ENCODE data around the gene ENAH.
A peak's percentile ranks its signal among the peaks of the same experiment; 100 is the strongest.

Gene ENAH

GRCh38 chr1:225470211-225471108, 182.5 kb downstream of the ENAH start:
- no peaks in the 10 kb centered on the region for H4K20me1 ChIP-seq (ENCODE audit: insufficient read depth, low read length)
- no peak for DNase-seq
- TF ChIP-seq EZH2phosphoT487 (IDR thresholded peaks at IDR 0.05; ENCODE audit: low read length) (no peak), CTCF (IDR thresholded peaks at IDR 0.05; ENCODE audit: low read length) (no peak), EZH2 (optimal IDR thresholded peaks at IDR 0.05; ENCODE audit: low read depth, low read length) (no peak)
- H2AFZ ChIP-seq (ENCODE audit: low read length): no peak overlapping the region
- no peak overlapping the region for H3K27ac ChIP-seq (ENCODE audit: low read length)
- H3K4me3 ChIP-seq (ENCODE audit: low read length): no peak overlapping the region
- no peak overlapping the region for H3K4me2 ChIP-seq (ENCODE audit: low read depth, low read length)
- no peaks in the 10 kb centered on the region for H3K27me3 ChIP-seq (replicated peaks; ENCODE audit: insufficient read depth, low read length)
- no peaks in the 10 kb centered on the region for H3K9me3 ChIP-seq (replicated peaks; ENCODE audit: insufficient read depth, low read length)
- peaks cover 18% of the 10 kb centered on the region for H3K4me1 ChIP-seq (ENCODE audit: low read length)
- no peaks in the 10 kb centered on the region for H3K9me2 ChIP-seq (replicated peaks; ENCODE audit: insufficient read depth, low read length)
- H3K36me3 ChIP-seq (replicated peaks; ENCODE audit: insufficient read depth, low read length): no peaks in the 10 kb centered on the region
- no peak overlapping the region for H3K9ac ChIP-seq (ENCODE audit: low read length)
- 0 out of 2 replicates have a peak, but pooled peaks cover 4% of the 10 kb centered on the region for H3F3A ChIP-seq (ENCODE audit: insufficient read depth, low read length)
- H3K79me2 ChIP-seq (ENCODE audit: low read length): no peaks in the 10 kb centered on the region

DNA sequence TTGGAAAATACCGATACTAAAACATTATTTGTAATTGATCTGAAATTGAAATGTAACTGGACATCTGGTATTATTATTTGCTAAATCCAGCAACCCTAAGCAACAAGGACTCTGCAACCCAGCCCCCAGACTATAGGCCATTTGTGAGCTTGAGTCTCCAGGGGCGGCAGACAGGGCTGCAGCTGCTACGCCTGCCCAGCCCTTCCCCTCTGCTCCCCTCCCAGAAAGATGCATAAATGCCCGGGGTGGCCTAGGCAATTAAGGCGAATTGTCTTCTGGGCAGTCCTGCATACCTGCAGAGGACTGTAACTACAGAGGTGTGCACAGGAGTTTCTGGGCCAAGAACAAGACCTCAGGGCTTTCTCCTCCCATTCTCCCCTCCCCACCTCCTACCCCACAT, 183.9 kb downstream of the ENAH start:
- no peak overlapping the region for H3K9ac ChIP-seq (ENCODE audit: low read length)
- H3K9me2 ChIP-seq (replicated peaks; ENCODE audit: insufficient read depth, low read length): no peaks in the 10 kb centered on the region
- H4K20me1 ChIP-seq (ENCODE audit: insufficient read depth, low read length): no peaks in the 10 kb centered on the region
- H3K79me2 ChIP-seq (ENCODE audit: low read length): no peaks in the 10 kb centered on the region
- H3K4me2 ChIP-seq (ENCODE audit: low read depth, low read length): no peak overlapping the region
- H3K9me3 ChIP-seq (replicated peaks; ENCODE audit: insufficient read depth, low read length): no peaks in the 10 kb centered on the region
- no peak overlapping the region for H3K4me3 ChIP-seq (ENCODE audit: low read length)
- H3K27me3 ChIP-seq (replicated peaks; ENCODE audit: insufficient read depth, low read length): no peaks in the 10 kb centered on the region
- 0 out of 2 replicates have a peak, but pooled peaks cover 4% of the 10 kb centered on the region for H3F3A ChIP-seq (ENCODE audit: insufficient read depth, low read length)
- no peaks in the 10 kb centered on the region for H3K36me3 ChIP-seq (replicated peaks; ENCODE audit: insufficient read depth, low read length)
- no peak overlapping the region for H2AFZ ChIP-seq (ENCODE audit: low read length)
- TF ChIP-seq EZH2phosphoT487 (IDR thresholded peaks at IDR 0.05; ENCODE audit: low read length) (no peak), EZH2 (optimal IDR thresholded peaks at IDR 0.05; ENCODE audit: low read depth, low read length) (no peak), CTCF (IDR thresholded peaks at IDR 0.05; ENCODE audit: low read length) (no peak)
- H3K4me1 ChIP-seq (ENCODE audit: low read length): peaks cover 11% of the 10 kb centered on the region
- no peak overlapping the region for H3K27ac ChIP-seq (ENCODE audit: low read length)
- no peak for DNase-seq

DNA sequence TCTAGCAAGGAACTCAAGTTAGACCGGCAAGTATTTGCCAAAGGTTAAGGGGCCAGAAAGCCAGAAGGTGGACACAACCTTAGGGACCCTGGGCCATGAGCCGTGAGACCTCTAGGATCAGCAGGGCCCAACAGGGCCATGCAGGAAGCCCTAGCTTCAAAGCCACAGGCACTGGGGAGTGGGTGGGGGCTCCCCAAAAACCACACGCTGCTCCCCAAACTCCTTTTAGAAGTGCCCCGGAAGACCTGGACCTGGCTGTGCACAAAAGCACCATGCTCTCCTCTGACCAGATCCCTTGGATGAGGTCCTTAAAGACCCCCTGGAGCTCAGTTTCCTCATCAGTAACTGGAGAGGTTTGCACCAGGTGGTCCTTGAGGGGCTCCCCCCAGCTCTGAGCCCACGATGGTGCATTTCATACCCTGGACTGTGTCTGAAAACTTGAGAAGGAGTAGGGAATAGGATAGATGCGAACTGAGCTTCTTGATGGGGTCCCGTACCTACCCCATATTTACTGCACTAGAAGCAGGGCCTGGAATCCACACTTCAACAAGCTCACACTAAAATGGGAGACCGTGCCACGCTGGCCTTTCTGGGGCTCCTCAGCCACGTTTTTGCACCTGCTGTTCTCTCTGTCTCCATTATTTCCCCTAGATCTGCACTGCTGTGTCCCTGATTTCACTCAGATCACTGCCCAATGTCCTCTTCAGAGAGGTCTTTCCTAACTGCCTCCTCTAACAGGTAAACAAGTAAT, 184.5 kb downstream of the ENAH start:
- TF ChIP-seq CTCF (IDR thresholded peaks at IDR 0.05; ENCODE audit: low read length) (no peak), EZH2phosphoT487 (IDR thresholded peaks at IDR 0.05; ENCODE audit: low read length) (no peak), EZH2 (optimal IDR thresholded peaks at IDR 0.05; ENCODE audit: low read depth, low read length) (no peak)
- Histone ChIP-seq H3K9me2 (replicated peaks; ENCODE audit: insufficient read depth, low read length) (no peaks in the 10 kb centered on the region), H3K27me3 (replicated peaks; ENCODE audit: insufficient read depth, low read length) (no peaks in the 10 kb centered on the region), H3K4me1 (ENCODE audit: low read length) (peaks cover 11% of the 10 kb centered on the region), H3K36me3 (replicated peaks; ENCODE audit: insufficient read depth, low read length) (no peaks in the 10 kb centered on the region), H3F3A (ENCODE audit: insufficient read depth, low read length) (0 out of 2 replicates have a peak, but pooled peaks cover 4% of the 10 kb centered on the region), H3K27ac (ENCODE audit: low read length) (peak overlapping the region; percentile 87; the same call in 1 of the 2 replicates), H3K4me2 (ENCODE audit: low read depth, low read length) (peak overlapping the region; percentile 91), H4K20me1 (ENCODE audit: insufficient read depth, low read length) (no peaks in the 10 kb centered on the region), H3K4me3 (ENCODE audit: low read length) (peak overlapping the region; percentile 70), H3K9me3 (replicated peaks; ENCODE audit: insufficient read depth, low read length) (no peaks in the 10 kb centered on the region), H3K9ac (ENCODE audit: low read length) (peak overlapping the region; percentile 83), H2AFZ (ENCODE audit: low read length) (peak overlapping the region; percentile 70; the same call in 1 of the 2 replicates), H3K79me2 (ENCODE audit: low read length) (no peaks in the 10 kb centered on the region)
- no peak for DNase-seq
